H9 (cell line): ENCODE results near the gene JARID2. TPM values are rescaled to one million over a fixed set of nuclear protein-coding genes. Genes with fewer than 3 reads are reported as not detected.

Experiments used
- DNase-seq: peaks from one replicate; pipeline ENCODE4 v3.0.0-alpha.2; 2017
- H2AFZ ChIP-seq: one replicate; pipeline ENCODE4 v1.6.1; 2013; ENCODE audit warnings: mild to moderate bottlenecking, low read length, control low read depth, moderate library complexity
- H2AK5ac ChIP-seq: 2 replicates; pipeline ENCODE4 v1.6.1; 2013; ENCODE audit warnings: low read length, control low read depth, mixed read lengths; ENCODE audit not compliant: insufficient read length
- H2BK120ac ChIP-seq: one replicate; pipeline ENCODE4 v1.6.1; 2013; ENCODE audit warnings: low read depth, mild to moderate bottlenecking, low read length, control low read depth, inconsistent platforms; ENCODE audit not compliant: poor library complexity, severe bottlenecking
- H2BK12ac ChIP-seq: 2 replicates; pipeline ENCODE4 v1.6.1; 2013; ENCODE audit warnings: low read length, control low read depth, mixed read lengths, low read depth; ENCODE audit not compliant: insufficient read length
- H2BK15ac ChIP-seq: 2 replicates; pipeline ENCODE4 v1.6.1; 2013; ENCODE audit warnings: low read depth, low read length, control low read depth
- H2BK20ac ChIP-seq: one replicate; pipeline ENCODE4 v1.6.1; 2013; ENCODE audit warnings: low read depth, mild to moderate bottlenecking, low read length, control low read depth, inconsistent platforms; ENCODE audit not compliant: poor library complexity, severe bottlenecking
- H2BK5ac ChIP-seq: 2 replicates; pipeline ENCODE4 v1.6.1; 2013; ENCODE audit warnings: low read length, control low read depth, mixed read lengths; ENCODE audit not compliant: insufficient read length
- H3K14ac ChIP-seq: 2 replicates; pipeline ENCODE4 v1.6.1; 2013; ENCODE audit warnings: low read length, control low read depth; ENCODE audit not compliant: insufficient read depth
- H3K18ac ChIP-seq: 2 replicates; pipeline ENCODE4 v1.6.1; 2013; ENCODE audit warnings: low read depth, mild to moderate bottlenecking, mixed read lengths, low read length, control low read depth; ENCODE audit not compliant: insufficient read length
- H3K23ac ChIP-seq: 2 replicates; pipeline ENCODE4 v1.6.1; 2013; ENCODE audit warnings: low read length, control low read depth, mixed read lengths, low read depth; ENCODE audit not compliant: insufficient read length
- H3K23me2 ChIP-seq: 2 replicates; pipeline ENCODE4 v1.6.1; 2013; ENCODE audit warnings: low read depth, mild to moderate bottlenecking, mixed read lengths, low read length, control low read depth; ENCODE audit not compliant: insufficient read length, poor library complexity, severe bottlenecking
- H3K27ac ChIP-seq: 2 replicates; pipeline ENCODE4 v1.5.1; 2013; ENCODE audit warnings: low read length, control low read depth, mixed read lengths, low read depth; ENCODE audit not compliant: insufficient read length
- H3K27me3 ChIP-seq: 2 replicates; pipeline ENCODE4 v1.6.1; 2013; ENCODE audit warnings: low read length, control low read depth, inconsistent platforms; ENCODE audit not compliant: insufficient read depth
- H3K4ac ChIP-seq: 2 replicates; pipeline ENCODE4 v1.6.1; 2013; ENCODE audit warnings: low read depth, mild to moderate bottlenecking, control low read depth, inconsistent platforms, low read length, moderate library complexity
- H3K4me1 ChIP-seq: 2 replicates; pipeline ENCODE4 v1.6.1; 2013; ENCODE audit warnings: low read length, control low read depth, inconsistent platforms; ENCODE audit not compliant: insufficient read depth
- H3K4me2 ChIP-seq: 2 replicates; pipeline ENCODE4 v1.6.1; 2013; ENCODE audit warnings: low read length, control low read depth, mixed read lengths; ENCODE audit not compliant: insufficient read length, insufficient read depth
- H3K56ac ChIP-seq: 2 replicates; pipeline ENCODE4 v1.6.1; 2013; ENCODE audit warnings: low read depth, mild to moderate bottlenecking, mixed read lengths, low read length, control low read depth; ENCODE audit not compliant: insufficient read length
- H3K79me1 ChIP-seq: 2 replicates; pipeline ENCODE4 v1.6.1; 2013; ENCODE audit warnings: low read depth, mild to moderate bottlenecking, moderate library complexity, low read length, control low read depth, inconsistent platforms; ENCODE audit not compliant: insufficient read depth, poor library complexity, severe bottlenecking
- H3K79me2 ChIP-seq: 2 replicates; pipeline ENCODE4 v1.6.1; 2013; ENCODE audit warnings: low read length, control low read depth, inconsistent platforms; ENCODE audit not compliant: insufficient read depth
- H3K9ac ChIP-seq: 2 replicates; pipeline ENCODE4 v1.6.1; 2013; ENCODE audit warnings: low read length, control low read depth, mixed read lengths; ENCODE audit not compliant: insufficient read length; ENCODE audit errors: extremely low read depth
- H3K9me3 ChIP-seq: one replicate; pipeline ENCODE4 v1.6.1; 2013; ENCODE audit warnings: low read depth, low read length, inconsistent platforms; ENCODE audit not compliant: control insufficient read depth
- H3T11ph ChIP-seq: one replicate; pipeline ENCODE4 v1.6.1; 2013; ENCODE audit warnings: mild to moderate bottlenecking, low read length, control low read depth, inconsistent platforms
- H4K20me1 ChIP-seq: one replicate; pipeline ENCODE4 v1.6.1; 2013; ENCODE audit not compliant: control insufficient read depth, insufficient read length, insufficient read depth
- H4K5ac ChIP-seq: 2 replicates; pipeline ENCODE4 v1.6.1; 2013; ENCODE audit warnings: low read depth, mild to moderate bottlenecking, mixed read lengths, low read length, control low read depth; ENCODE audit not compliant: insufficient read length
- H4K8ac ChIP-seq: replicated peaks from 2 replicates; pipeline ENCODE4 v1.6.1; 2013; ENCODE audit warnings: low read length, control low read depth, mixed read lengths, low read depth; ENCODE audit not compliant: insufficient read length
- H4K91ac ChIP-seq: 2 replicates; pipeline ENCODE4 v1.6.1; 2013; ENCODE audit warnings: low read depth, mild to moderate bottlenecking, moderate library complexity, mixed read lengths, low read length, control low read depth; ENCODE audit not compliant: insufficient read length
- H3K27ac Mint-ChIP-seq, 3 experiments: 2 replicates in 2 of 3; 3 replicates in 1 of 3; pipeline ENCODE4 v1.8.0; 2020 to 2021; ENCODE audit warnings: mixed read lengths in 3 of 3, mild to moderate bottlenecking in 1 of 3, moderate library complexity in 1 of 3
- H3K27me3 Mint-ChIP-seq: 2 replicates; pipeline ENCODE4 v1.8.0; 2021; ENCODE audit warnings: low read depth, mild to moderate bottlenecking, moderate library complexity, mixed read lengths
- H3K36me3 Mint-ChIP-seq, 3 experiments: 2 replicates in 2 of 3; 3 replicates in 1 of 3; pipeline ENCODE4 v1.8.0; 2020 to 2021; ENCODE audit warnings: low read depth in 3 of 3, mixed read lengths in 3 of 3; ENCODE audit not compliant: insufficient read depth in 1 of 3
- H3K4me1 Mint-ChIP-seq, 2 experiments: 2 replicates each; pipeline ENCODE4 v1.8.0; 2020; ENCODE audit warnings: mixed read lengths in 2 of 2
- H3K4me3 Mint-ChIP-seq, 2 experiments: 2 replicates in 1 of 2; 3 replicates in 1 of 2; pipeline ENCODE4 v1.8.0; 2020 to 2021; ENCODE audit warnings: mild to moderate bottlenecking in 2 of 2, mixed read lengths in 2 of 2, moderate library complexity in 1 of 2
- H3K9me3 Mint-ChIP-seq, 2 experiments: 2 replicates in 1 of 2; 3 replicates in 1 of 2; pipeline ENCODE4 v1.8.0; 2020; ENCODE audit warnings: mild to moderate bottlenecking in 2 of 2, mixed read lengths in 2 of 2, moderate library complexity in 1 of 2
- WGBS: extraction: QIAGEN DNeasy Blood & Tissue Kit; methylation state at CpG from one replicate; pipeline ENCODE4 v1.1.7; 2013; ENCODE audit warnings: missing lambda C conversion rate, low lambda C conversion rate, mixed read lengths; ENCODE audit not compliant: insufficient read length; ENCODE audit errors: extremely low coverage; 5-methylcytosine and 5-hydroxymethylcytosine counted together
- total RNA-seq: library from RNA; stranded (reverse); gene quantifications from 2 replicates; pipeline ENCODE4 v1.2.1, GENCODE V29; 2021
- TF ChIP-seq, protein P1 (sequence below): fragments of 200-600 bp; sonication (generic); conservative IDR thresholded peaks from 3 replicates; pipeline ENCODE4 v1.8.0; 2021; ENCODE audit warnings: antibody characterized with exemption, mild to moderate bottlenecking

The JARID2 gene
- total RNA-seq, 1 experiment from 2014 or later, result 174 TPM

DNA sequence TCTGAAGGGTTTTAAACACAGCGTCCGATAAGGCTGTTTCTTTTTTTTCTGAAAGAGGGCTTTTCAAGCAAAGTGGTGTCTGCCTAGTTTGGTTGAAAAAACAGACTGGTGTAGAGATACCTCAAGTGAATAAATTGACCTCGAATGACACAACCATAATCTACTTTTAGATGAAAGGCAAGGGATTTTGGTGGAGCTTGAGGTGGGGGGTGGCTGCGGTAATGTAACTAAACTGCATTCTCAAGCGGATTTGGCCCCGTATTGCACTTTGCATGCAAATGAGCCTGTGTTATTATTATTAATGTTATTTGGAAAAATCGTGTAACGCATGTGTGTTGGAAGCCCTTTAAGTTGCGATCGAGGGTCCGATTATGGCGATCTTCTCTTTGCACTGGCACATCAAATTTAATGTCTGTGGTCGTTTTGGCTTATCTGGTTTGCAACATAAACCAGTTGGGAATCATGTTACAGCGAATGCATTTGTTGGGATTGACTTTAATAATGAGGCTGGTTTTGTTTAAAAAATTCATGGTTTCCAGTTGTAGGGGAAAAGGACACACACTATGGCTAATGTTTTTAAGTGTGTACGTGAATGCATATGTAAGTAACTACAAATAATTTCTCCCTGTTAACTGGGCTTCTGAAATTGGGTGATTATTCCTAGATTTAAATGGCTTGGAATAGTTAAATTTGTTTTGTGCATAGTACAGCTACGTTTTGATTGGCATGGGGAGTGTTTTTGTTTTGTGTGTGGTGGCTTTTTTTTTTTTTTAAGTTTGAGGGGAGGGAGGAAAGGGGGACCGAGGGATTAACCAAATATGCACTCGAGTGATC is 1.0 kb downstream of the JARID2 start:
- Mint-ChIP-seq H3K4me1 (peaks cover 56 to 57% of the 10 kb centered on the region in 2 experiments), H3K4me3 (peak overlapping the region; percentile 97 to 99), H3K9me3 (peaks cover 4 to 14% of the 10 kb centered on the region in 2 experiments), H3K36me3 (peaks cover 19 to 34% (median 30%) of the 10 kb centered on the region in 3 experiments), H3K27ac (peak overlapping the region; percentile 95 to 99 (median 99)), H3K27me3 (no peaks in the 10 kb centered on the region)
- H4K20me1 ChIP-seq, result peaks cover 3% of the 10 kb centered on the region
- no peak overlapping the region for H3K56ac ChIP-seq
- H3K4ac ChIP-seq, result no peak overlapping the region
- no CpG with 5 or more reads among the region's 18 CpGs for WGBS
- no peak overlapping the region for H2BK5ac ChIP-seq
- H3K79me1 ChIP-seq, result no peaks in the 10 kb centered on the region
- H3K23ac ChIP-seq, result no peak overlapping the region
- H3K14ac ChIP-seq, result no peak overlapping the region; the same call in 1 of the 2 replicates
- no peaks in the 10 kb centered on the region for H3K9me3 ChIP-seq
- H3K18ac ChIP-seq, result no peak overlapping the region
- H2BK12ac ChIP-seq, result no peak overlapping the region
- H3T11ph ChIP-seq, result no peak overlapping the region
- H3K27me3 ChIP-seq, result no peaks in the 10 kb centered on the region
- no peak overlapping the region for H4K5ac ChIP-seq
- H2BK120ac ChIP-seq, result no peak overlapping the region
- no peak overlapping the region for H2AFZ ChIP-seq
- H4K91ac ChIP-seq, result no peak overlapping the region
- no peak overlapping the region for H3K27ac ChIP-seq
- peaks cover 2% of the 10 kb centered on the region; the same call in 1 of the 2 replicates for H3K4me1 ChIP-seq
- peak overlapping the region; percentile 81 for H3K4me2 ChIP-seq
- TF ChIP-seq, protein P1, sequence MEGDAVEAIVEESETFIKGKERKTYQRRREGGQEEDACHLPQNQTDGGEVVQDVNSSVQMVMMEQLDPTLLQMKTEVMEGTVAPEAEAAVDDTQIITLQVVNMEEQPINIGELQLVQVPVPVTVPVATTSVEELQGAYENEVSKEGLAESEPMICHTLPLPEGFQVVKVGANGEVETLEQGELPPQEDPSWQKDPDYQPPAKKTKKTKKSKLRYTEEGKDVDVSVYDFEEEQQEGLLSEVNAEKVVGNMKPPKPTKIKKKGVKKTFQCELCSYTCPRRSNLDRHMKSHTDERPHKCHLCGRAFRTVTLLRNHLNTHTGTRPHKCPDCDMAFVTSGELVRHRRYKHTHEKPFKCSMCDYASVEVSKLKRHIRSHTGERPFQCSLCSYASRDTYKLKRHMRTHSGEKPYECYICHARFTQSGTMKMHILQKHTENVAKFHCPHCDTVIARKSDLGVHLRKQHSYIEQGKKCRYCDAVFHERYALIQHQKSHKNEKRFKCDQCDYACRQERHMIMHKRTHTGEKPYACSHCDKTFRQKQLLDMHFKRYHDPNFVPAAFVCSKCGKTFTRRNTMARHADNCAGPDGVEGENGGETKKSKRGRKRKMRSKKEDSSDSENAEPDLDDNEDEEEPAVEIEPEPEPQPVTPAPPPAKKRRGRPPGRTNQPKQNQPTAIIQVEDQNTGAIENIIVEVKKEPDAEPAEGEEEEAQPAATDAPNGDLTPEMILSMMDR, result no peak
- DNase-seq, result no peak
- H3K79me2 ChIP-seq, result peaks cover 50% of the 10 kb centered on the region
- no peak overlapping the region for H2BK20ac ChIP-seq
- peaks cover 17% of the 10 kb centered on the region for H3K23me2 ChIP-seq
- H2BK15ac ChIP-seq, result no peak overlapping the region
- H2AK5ac ChIP-seq, result no peak overlapping the region
- H3K9ac ChIP-seq, result peak overlapping the region; percentile 97
- H4K8ac ChIP-seq, result no peak overlapping the region
